Umbilical cord (tissue), 2 donors: ENCODE data around the gene GSTO2. TPM values are rescaled to one million over a fixed set of nuclear protein-coding genes. Genes with fewer than 3 reads are reported as not detected.

ENCODE experiments used
- DNase-seq: peaks from one replicate; pipeline ENCODE4 v3.0.0-alpha.2; 2015; ENCODE audit warnings: low spot score
- total RNA-seq: library from RNA; depleted of rRNA; stranded (reverse); fragments of >200 nt; gene quantifications from one replicate; pipeline ENCODE4 v1.2.3, GENCODE V29; 2014; ENCODE audit warnings: low replicate concordance; ENCODE audit not compliant: insufficient read depth

GSTO2 gene
- total RNA-seq, 1 donor from 2014 or later, result 1.2 TPM

DNA sequence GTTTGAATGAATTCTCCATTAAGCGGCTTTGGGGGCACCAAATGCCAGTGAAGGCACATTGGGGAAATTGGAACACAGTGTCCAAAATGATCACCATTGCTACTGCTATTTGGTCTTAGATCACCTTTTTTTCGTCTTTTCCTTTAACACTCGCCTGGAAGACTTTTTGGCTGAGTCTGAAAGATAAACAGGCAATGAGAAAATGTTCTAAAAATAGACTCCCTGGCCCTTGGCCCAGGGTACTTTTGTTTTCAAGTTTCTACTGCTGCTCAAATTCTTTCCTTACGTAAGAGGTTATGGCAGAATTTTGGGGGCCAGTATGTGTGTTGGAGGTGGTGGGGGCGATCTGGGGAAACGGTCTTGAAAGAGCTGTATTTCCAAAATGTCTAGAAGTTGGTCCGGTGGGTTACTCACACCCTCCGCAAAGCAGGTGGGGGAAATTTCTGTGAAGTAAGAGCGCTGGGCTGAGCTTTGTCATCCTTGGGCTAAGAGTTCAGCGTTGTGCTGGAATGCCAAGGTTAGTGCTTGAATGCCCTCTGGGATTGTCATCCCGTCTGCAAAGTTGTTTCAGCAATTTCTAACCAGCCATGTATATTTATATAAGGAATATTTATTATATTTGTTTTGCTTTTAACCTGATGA is 70.6 kb downstream of the GSTO2 start:
- peak; percentile 88 for DNase-seq

DNA sequence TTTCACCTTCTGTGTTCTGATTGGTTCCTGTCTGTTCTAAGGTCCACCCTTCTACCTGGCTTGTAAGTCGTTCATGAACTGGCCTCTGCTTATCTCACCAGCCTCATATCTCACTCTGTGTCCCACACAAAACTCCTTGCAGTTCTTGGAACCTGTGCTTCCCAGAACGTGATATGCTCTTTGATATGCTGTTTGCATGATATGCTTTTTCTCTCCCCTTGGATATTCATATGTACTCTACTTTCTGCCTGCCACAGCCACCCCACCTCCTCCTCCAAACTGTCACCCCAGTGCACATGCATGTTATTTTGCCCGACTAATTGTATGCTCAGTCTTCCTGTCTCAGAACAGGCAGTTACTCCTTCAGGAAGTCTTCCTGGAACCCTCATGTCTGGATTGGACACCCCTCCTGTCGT is 71.1 kb downstream of the GSTO2 start:
- DNase-seq, result no peak

DNA sequence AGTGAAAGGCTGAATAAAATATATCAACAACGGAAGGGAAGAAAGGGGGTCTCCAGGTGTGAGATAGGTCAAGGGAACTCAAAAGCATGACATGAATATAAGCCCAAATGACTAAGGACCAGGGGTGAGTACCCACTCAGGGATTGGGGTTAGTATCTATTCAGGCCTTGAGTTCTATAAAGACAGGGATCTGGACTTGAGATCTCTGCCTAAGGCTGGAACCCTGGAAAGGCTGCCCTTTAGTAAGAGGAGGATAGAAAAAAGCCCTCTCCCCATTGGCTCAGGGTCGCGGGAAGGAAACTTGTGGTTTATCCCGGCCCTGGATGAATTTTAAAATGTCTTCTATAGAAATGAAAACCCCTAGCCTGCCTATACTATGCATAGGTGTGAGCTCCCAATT is 71.7 kb downstream of the GSTO2 start:
- no peak for DNase-seq

GRCh38 chr10:104342941-104343411 is 74.0 kb downstream of the GSTO2 start:
- no peak for DNase-seq

- DNase-seq, result no peak
These were observed 75.2 kb downstream of the GSTO2 start for GRCh38 chr10:104344219-104344618.

GRCh38 chr10:104345515-104345914 is 76.5 kb downstream of the GSTO2 start:
- no peak for DNase-seq

- DNase-seq, result no peak
These were observed 77.0 kb downstream of the GSTO2 start for GRCh38 chr10:104345941-104346340.

DNA sequence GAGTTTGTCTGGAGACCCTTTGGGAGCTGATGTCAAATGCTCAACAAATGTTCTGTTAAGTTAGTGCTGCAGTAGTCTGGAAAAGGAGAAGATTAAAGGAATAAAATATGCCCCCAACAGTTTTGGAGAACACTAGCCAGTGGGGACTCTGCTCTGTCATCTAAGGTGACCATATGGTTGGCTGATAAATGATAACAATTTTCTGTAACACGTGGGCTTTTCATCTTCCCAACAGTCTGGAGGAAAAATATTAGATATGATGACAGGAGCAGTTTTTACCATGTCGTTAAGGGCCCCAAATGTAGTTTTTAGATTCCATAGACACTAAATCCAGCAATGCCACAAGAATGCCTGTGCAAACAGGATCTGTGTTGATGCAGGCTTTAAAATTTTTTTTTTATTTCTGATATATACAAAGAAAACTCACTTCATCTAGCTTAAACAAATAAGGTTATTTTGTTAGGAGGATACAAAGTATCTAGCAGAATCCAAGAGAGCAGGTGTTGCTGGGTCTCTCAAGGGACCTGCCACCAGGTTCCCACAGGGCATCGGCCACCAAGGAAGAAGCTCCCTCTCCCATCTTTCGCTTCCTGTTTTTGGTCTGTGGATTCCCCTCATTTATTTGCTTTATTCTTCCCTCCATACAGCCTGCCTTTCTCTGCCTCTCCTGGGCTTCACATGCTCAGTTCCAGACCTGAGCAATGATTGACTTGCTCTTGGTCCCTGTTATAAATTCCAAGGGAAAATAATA is 78.5 kb downstream of the GSTO2 start:
- DNase-seq, result no peak

GRCh38 chr10:104348601-104349000 is 79.6 kb downstream of the GSTO2 start:
- DNase-seq, result no peak

- DNase-seq, result peak; percentile 66
These were observed 80.7 kb downstream of the GSTO2 start for GRCh38 chr10:104349623-104350126.

- peak; percentile 85 for DNase-seq
These were observed 81.2 kb downstream of the GSTO2 start for GRCh38 chr10:104350127-104350635.

DNA sequence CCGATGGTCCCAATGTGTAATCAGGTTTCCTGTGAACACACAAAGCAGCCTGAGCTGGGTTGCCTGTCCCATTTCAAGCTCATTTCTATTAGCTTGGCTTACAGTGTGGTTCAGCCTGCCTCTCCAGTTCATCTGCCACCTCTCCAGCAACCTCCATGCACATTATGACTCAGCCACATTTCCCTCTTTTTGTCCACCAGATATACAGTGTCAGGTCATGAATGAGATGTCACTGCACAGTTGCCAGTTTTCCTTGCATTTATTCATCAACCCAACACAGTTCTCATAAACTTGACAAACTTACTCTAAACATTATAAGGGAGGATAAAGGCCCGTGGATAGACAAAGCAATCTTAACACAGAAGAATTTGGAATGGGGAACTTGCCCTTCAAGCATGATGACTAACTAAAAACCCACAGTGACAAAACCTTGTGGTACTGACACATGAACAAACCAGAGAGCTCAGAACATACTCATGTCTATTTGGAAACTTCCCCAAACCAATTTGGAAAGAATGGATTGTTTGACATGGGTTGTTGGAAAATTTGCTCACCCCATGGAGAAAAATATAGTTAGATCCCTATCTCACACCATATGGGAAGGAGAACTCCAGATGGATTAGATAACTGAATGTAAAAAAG is 82.2 kb downstream of the GSTO2 start:
- peak; percentile 17 for DNase-seq

DNA sequence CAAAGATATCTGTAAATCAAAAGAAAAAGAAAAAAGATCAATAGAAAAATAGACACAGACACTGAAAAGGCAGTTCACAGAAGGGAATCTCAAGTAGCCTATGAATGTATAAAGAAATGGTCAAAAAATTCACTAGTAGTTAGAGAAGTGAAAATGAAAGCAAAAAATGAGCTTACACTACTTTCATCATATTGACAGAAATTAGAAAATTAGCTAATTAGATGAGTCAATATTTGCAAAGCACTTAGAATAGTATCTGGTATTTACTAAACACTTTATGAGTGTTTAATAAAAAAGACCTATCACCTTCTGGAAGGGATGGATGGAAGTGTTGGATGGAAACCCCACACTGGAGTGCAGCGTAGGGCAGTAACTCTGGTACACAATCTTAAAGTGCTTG is 82.9 kb downstream of the GSTO2 start:
- DNase-seq, result no peak

DNA sequence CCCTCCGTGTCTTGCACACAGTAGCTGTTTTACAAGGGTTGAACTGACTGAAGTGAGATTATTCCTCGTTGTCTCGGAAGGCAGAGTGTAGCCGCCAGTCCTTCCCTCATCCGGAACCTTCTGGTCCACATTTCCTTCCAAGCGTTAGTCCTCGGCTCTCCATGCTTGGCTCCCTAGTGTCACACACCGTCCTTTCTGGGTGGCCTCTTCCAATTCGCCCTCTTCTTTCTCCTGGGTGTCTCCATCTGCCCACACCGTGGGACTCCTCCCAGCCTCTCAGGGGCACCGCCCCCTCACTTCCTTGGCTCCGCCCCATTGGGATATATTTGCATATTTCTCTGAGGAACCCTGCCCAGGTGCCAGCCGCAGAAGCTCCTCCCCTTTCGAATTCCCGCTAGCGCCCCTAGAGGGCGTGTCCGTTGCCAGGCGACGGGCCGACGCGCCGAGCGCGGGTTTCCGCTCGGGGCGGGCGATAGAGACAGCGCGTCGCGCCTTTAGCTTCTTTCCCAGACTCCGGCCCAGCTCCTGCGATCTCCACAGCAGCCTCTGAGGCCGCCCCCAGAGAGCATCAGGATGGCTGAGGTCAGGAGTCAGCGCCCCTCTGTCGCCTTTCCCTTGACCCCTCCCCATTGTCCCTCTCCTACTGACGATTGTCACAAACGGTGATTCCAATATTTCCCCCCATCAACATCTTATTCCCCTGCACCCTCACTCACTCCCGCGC is 84.5 kb downstream of the GSTO2 start, which contains the start of gene CFAP58:
Gene CFAP58, plus strand, starts transcription at position 509 of the 724 bp plus-strand sequence. Its CDS starts 65 bp downstream, at position 574.
- peak; percentile 92 for DNase-seq

Other genes with a start within 250 kb of the GSTO2 start
- gene COL17A1, start 183.3 kb upstream of the GSTO2 start, total RNA-seq, result 175 TPM
- 22.9 TPM for gene SFR1, start 147.0 kb upstream of the GSTO2 start, total RNA-seq
- gene CFAP43, start 36.8 kb upstream of the GSTO2 start, total RNA-seq, result 1.7 TPM
- 58.5 TPM for gene GSTO1, start 14.3 kb upstream of the GSTO2 start, total RNA-seq
- gene ITPRIP, start 69.3 kb downstream of the GSTO2 start, total RNA-seq, result 14.7 TPM
- gene CFAP58, start 84.6 kb downstream of the GSTO2 start, total RNA-seq, result 0.48 TPM